HG03571 (cell line): ENCODE measurements around the gene ZBTB21.

Source experiments
- ATAC-seq: cut with Tn5 transposase; IDR thresholded peaks from one replicate; pipeline ENCODE4 v1.9.1; 2021; ENCODE audit not compliant: unreplicated experiment

The ZBTB21 gene

GRCh38 chr21:42021371-42022090 is 11.4 kb upstream of the ZBTB21 start:
- ATAC-seq: no peak

DNA sequence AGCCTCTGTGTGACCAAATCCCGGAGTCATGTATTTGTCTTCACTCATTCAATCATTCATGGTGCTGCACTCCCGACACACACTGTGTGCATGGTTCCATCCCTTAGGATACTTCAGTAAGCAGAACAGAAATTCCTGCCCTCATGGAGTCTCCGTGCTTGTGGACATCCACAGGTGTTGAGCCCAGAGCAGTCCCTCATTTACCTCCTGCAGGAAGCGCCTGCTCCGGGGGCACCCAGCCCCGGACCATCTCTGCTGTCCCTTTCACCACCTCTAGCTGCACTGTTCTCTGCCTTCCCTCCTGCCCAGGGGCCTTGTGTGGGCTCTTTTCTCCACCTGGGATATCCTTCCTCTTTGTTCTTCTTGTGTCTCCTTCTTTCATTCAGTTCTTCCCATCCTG is 9.5 kb upstream of the ZBTB21 start:
- no peak for ATAC-seq

DNA sequence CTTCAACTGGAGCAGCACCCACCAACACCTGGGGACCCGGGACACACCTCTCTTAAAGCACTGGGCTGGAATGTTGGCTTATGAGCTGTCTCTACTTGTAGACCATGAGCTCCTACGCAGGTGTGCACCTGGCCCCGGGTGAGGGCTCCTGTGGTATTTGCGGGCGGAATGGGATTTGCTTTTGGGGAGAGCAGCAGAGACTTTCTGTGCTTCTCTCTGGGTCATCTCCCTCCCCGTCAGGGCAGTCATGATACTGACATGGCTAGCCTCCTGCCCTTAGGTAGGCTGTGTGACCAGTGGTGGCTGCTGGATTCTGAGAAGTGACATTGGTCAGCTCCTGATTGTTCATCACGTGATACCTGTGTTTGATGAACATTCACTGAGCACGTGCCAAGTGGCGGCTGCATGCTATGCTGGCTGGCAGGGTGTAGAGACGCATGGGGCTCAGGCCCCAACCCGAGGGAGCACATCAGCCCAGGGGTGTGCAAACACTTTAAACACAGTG is 9.0 kb upstream of the ZBTB21 start:
- ATAC-seq: no peak

- ATAC-seq: no peak
Measured at GRCh38 chr21:42017022-42017421, 6.9 kb upstream of the ZBTB21 start.

GRCh38 chr21:42016364-42016985 is 6.3 kb upstream of the ZBTB21 start:
- ATAC-seq: no peak

DNA sequence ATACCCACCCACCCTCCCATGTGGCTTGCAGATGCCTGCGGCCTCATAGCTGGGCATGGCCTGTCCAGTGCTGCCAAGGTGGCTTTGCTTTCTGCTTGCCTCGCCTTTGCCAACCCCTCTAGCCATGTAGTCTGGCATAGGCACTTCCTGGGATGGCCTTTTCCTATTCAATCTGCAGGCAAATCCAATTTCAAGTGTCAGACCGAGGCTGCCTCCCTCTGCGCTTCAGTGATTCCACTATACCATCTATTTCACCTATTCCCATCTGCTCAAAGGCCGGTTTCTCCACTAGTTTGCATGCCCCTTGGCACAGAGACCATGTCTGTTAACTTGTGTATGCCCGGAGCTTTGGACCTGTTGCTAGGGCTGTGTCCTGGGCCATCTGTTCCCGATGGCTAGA is 3.8 kb upstream of the ZBTB21 start:
- ATAC-seq: no peak

GRCh38 chr21:42013376-42013775 is 3.2 kb upstream of the ZBTB21 start:
- ATAC-seq: no peak

DNA sequence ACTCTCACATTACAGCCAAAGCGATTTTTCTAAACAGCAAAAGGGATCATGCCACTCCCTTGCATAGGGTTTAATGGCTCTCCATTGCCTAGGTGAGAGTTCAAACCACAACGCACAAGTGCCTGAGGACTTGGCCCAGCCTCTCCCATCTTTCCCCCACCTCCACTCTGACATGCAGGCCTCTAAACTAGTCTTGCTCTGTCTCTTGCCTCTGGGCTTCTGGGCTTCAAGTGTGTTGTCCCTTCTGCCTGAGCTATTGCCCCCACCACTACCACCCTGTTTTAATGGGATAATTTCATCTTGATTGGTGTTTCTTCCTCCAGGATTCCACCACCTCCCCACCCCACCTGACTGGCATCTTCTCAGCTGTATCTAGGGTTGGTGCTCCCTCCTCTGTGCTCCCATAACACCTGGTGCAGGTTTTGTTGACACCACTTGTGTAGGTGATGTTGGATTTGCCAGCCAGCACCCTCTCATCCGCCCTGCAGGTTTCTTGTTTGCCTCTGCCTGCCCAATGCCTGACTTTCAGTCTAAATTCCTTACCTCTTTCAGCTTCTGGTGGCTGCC is 2.7 kb upstream of the ZBTB21 start:
- ATAC-seq: no peak

DNA sequence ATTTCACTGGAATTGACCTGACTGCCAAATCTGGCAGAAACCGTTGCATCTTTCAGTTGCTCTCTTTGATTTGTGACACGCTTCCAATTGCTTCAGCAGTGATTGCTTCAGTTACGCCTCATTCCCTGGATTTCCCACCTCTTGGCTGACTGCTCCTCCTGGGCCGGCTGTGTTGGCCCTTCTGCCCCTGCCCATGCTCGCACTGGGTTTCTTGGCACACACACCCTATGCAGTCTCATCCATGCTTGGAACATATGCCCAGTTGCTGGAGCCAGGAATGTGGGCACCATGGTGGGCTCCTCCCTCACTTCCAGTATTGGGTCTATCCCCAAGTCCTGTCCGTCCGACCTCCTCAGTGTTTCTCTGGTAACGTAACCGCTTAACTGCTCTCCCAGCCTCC is 2.2 kb upstream of the ZBTB21 start:
- no peak for ATAC-seq

GRCh38 chr21:42010507-42011495 is 641 bp upstream of the ZBTB21 start:
- peak; percentile 23 for ATAC-seq

DNA sequence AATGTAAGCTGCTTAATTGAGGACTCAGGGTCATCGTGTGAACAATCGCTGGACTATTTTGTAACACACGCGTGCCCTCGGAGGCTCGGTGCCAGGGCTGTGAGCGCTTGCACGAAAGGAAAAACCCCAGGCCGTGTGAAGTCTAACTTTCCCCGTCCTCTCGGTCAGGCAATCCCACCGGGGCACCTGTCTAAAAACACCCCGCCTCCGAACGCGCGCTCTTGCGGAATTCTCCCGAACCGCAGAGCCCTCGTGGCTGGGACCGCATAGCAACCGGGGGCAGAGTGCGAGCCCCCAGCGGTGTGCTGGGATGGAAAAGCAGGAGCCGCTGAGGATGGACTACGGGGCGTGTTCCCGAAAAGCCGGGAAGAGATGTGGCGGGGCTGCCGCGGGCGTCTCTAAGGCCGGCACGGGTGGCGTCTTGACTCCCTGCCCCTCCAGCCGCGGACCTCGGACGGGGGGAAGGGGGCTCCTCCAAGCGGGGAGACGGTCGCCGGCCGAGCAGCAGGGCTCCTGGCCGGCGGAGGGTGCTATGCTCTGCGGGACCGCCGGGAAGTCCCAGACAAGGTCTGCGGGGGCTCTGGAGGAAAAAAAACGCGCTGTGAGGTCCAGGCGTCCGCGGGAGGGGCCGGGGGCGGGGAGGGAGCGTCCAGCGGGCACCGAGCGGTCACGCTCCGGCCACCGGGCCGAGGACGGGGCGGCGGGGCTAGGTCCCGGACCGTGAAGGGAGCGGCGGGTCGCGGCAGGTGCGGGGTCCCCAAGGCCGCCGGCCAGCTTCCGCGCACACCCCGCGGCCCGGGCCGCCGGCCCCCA is 936 bp downstream of the ZBTB21 start:
- ATAC-seq: peak; percentile 19

DNA sequence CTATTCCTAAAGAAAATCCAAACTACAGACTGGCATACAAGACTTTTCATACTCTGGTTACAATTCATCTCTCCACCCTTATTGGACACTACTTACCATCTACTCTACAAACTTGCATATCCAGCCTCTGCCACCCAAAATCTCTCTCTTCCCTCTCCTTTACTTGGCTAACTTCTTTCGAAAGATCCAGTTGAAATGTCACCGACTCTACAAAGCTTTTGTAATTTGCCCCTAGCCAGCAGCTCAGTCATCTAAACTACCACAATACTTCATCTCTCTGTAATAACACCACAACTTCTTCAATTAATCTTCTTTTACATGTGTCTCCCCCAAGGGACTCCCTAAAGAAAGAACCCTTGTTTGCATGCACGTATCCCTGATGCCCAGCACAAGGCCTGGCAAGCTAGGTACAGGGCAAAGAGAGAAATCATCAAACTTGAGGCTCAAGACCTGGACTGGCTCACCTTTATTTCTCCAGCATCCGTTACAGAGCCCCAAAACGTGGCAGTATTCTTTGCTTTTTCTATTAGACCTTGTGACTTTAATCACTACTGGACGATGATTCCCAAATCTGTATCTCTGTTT is 2.7 kb downstream of the ZBTB21 start:
- no peak for ATAC-seq

DNA sequence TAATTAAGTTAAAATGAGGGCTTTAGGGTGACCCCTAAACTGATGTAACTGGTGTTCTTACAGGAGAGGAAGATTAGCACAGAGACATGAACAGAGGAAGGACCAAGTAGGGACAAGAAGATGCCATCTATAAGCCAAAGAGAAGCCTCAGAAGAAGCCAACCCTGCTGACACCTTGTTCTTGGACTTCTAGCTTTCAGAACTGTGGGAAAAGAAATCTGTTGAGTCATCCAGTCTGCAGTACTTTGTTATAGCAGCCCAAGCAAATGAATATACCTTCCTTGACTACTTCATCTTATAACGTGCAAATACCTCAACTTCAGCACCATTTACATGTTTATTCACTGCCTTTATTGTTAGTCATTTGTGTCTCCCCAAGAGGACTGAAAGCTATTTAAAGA is 3.4 kb downstream of the ZBTB21 start:
- ATAC-seq: no peak

DNA sequence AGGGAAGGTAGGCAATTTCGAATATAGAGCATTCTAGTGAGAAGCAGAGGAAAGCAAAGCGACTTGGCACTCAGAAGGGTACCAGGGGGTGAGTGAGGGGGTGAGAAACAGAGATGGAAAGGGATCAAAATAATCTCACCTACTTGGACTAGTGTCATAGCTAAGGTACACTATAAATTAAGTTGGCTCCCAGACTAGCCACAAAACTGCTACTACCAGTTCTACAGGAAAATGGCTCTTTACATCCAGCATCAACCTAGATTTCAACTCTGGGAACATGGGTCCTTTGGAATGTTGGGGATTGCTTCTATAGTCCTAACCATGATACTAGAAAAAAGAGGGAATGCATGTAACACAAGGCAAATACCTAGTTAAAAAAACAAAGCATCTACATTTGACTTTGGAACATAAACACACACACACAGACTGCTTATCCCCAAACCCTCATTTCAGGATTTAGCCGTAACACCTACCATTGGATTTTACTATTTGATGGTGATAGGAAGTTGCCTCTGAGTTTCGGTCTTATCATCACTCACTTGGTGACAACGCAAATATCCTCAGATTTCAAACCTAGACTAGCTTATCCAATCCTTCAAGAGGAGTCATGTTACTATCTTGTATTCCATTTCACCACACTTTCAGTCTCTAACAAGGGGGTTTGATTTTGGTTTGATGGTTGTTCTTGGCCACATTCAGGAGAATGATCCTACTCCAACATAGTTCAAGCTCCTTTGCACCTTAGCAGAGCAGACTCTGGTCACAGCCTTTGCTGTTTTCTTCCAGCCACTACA is 5.6 kb downstream of the ZBTB21 start:
- no peak for ATAC-seq

GRCh38 chr21:42003051-42003461 is 7.1 kb downstream of the ZBTB21 start:
- ATAC-seq: no peak

GRCh38 chr21:42002421-42002958 is 7.7 kb downstream of the ZBTB21 start:
- peak; percentile 58 for ATAC-seq

GRCh38 chr21:42001781-42002180 is 8.4 kb downstream of the ZBTB21 start:
- ATAC-seq: no peak

DNA sequence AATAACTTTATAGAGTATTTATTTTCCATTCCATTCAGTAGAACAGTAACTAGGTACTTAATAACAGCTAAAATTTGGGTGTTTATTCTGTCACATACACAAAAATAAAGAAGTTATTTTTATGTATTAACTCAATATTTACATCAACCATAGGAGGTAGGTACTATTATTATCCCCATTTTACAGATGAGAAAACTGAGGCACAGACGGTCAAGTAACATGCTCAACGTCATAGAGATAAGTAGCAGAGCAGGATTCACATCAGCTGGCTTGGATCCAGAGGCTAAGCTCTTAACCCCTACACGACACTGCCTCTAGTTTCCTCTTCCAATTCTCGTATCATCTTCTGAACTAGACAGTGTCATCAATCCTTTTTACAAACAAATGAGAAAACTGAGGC is 9.3 kb downstream of the ZBTB21 start:
- no peak for ATAC-seq

GRCh38 chr21:41997657-41998056 is 12.5 kb downstream of the ZBTB21 start:
- no peak for ATAC-seq
